GM19397 (cell line): ENCODE data around the gene FZD7.

Experiments
- ATAC-seq: cut with Tn5 transposase; IDR thresholded peaks from one replicate; pipeline ENCODE4 v1.9.1; 2021; ENCODE audit warnings: mild to moderate bottlenecking, moderate library complexity; ENCODE audit not compliant: unreplicated experiment

Gene FZD7

DNA sequence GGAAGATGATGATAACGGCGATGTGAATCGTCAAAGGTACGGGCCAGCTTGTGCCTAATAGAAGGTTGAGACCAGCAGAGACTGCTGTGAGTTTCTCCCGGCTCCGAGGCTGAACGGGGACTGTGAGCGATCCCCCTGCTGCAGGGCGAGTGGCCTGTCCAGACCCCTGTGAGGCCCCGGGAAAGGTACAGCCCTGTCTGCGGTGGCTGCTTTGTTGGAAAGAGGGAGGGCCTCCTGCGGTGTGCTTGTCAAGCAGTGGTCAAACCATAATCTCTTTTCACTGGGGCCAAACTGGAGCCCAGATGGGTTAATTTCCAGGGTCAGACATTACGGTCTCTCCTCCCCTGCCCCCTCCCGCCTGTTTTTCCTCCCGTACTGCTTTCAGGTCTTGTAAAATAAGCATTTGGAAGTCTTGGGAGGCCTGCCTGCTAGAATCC lies 3.0 kb downstream of the FZD7 start:
- ATAC-seq, result no peak

- no peak for ATAC-seq
Observed at GRCh38 chr2:202037086-202037485, 3.4 kb downstream of the FZD7 start.

DNA sequence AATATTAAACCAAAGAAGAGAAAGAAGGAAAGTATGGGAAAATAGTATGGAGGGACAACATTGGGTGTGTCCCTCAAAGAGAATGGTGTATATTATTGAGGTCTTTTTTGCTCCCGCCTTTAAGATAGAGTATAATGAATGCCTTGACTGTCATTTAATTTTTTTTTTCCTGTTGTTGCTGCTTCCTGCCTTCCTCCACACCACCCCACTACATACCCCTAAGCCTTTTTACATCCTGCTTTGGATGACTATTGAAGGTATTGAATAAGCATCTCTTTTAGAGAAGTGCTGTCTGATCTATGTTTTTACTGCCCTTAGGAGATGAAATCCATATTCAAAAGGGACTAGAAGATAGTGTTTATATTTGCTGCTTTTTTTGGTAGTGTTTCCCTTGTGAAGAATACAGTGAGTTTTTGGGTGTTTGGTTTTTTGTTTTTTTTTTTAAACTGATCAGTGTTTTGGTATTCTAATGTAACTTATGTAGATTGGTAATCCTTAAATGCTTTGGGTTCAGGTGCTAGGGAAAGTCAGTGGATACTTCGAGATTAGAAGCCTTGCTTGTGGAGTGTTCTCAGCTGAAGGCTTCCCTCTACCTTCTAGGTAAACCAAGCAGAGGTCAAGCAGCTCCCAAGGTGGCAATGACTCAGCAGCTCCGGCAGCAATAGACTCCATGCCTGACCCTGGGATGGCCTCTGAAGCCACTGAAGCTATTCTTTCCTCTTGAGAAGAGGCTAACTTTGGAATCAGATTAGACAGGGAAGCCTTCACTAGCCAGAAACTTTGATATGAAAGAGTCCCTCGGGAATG lies 5.0 kb downstream of the FZD7 start:
- no peak for ATAC-seq

DNA sequence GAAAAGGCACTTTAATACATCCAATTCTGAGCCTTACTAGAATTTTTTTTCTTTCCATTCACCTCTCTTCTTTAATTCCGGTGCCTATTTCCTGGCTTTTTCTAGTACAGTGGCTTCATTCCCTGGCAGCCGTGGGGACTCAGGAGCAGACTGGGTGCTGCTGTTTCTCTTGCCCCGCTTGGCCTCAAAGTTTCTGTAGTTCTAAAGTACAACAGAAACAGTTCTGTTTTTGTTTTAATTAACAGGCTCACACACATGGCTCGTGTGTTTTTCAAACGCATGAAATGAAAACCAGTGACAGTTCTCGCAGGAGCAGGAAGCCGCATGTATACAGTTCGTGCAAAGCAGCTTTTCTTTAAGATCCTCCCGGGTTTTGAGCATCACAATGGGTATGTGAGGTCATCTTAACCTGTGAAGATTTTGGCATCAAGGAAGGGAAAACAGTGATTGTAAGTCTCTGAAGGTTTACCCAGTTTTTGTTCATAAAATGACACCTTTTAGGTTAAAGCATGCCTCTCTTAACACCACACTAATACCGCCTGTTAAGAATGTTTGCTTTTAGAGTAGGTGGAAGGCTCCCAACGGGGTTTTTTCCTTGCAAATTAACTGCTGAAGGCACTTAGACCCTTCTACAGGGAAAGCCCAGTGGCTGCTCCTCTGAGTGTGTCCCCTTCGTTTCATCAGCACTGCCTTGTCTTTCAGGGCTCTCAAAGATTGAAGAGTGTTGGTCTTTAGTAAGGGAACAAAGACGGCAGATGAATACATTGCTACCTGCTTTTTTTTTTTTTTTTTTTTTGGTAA lies 5.8 kb downstream of the FZD7 start:
- no peak for ATAC-seq

- no peak for ATAC-seq
Observed at GRCh38 chr2:202040079-202040844, 6.6 kb downstream of the FZD7 start.

DNA sequence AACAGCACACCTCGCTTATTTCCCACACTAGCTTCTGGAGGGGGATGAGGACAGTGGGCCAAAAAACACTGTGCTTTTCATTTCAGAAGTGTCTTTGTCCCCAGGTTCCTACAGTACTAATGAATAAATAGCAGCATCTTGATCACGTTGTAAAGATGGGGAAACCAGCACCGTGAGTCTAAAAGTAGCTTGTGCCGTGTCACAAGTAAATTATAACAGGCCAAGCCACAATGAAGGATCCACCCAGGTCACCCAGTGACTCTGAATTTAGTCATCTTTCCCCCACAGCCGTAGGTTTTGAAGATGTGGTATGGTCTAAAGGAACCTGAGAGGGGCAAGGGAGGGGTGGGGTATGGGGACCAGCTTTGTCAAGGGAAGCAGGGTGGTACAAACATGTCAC lies 8.8 kb downstream of the FZD7 start:
- no peak for ATAC-seq

GRCh38 chr2:202043475-202043874 lies 9.8 kb downstream of the FZD7 start:
- no peak for ATAC-seq

- ATAC-seq, result no peak
Observed at GRCh38 chr2:202044777-202045176, 11.1 kb downstream of the FZD7 start.

DNA sequence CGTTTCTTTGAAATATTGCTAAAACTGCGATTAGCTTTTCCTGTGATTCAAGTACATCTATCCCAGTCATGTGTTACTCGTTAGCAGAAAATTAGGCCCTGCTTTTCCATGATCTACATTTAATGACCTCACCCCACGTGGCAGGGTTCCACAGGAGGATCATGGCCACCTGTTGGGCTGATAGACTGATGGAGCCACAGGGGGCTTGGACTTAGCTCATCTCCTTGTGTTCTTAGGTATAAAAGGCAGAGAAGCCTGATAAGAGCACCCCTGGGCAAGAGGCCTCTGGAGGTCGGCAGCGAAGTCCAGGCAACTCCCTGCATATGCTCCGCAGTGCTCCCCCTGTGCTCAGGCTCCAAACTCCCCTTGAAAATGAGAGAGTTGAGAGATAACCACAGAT lies 12.9 kb downstream of the FZD7 start:
- ATAC-seq, result no peak

GRCh38 chr2:202049092-202049728 lies 15.6 kb downstream of the FZD7 start:
- no peak for ATAC-seq

DNA sequence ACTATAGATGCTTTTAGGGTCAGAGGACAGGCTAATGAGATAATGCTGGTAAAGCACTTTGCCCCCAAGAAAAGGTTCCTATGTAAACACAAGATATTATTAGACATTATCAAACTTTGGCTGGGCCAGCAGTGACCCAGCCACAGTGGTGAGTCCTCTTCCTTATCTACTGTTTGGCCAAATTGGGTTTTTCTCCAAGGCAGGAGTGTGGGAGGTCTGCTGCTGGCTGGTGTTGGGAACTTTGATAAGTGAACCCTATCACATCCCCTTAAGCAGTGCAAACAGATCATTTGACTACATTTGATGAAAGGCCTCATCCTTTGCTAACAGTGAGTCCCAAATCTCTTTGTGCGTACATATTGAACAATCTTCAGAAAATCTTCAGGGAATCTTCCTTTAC lies 16.2 kb downstream of the FZD7 start:
- ATAC-seq, result no peak

DNA sequence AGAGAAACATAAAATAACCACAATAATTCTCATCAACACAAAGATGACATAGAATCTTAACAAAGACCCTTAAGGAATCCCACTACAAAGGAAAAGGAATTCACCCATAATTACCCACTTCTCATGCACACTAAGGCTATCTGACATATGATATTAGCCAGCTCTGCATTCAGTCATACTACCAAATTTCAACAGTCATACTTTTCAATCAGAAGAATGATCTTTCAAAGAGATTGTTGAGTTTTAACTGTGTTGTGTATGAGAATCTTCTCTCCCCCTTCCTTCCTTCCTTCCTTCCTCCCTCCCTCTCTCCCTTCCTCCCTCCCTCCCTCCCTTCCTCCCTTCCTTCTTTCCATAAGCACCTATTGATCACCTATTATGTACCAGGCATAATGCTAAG lies 17.0 kb downstream of the FZD7 start:
- no peak for ATAC-seq

GRCh38 chr2:202051499-202052161 lies 18.0 kb downstream of the FZD7 start:
- ATAC-seq, result no peak

- no peak for ATAC-seq
Observed at GRCh38 chr2:202052235-202052634, 18.6 kb downstream of the FZD7 start.

GRCh38 chr2:202054679-202055078 lies 21.0 kb downstream of the FZD7 start:
- ATAC-seq, result no peak

DNA sequence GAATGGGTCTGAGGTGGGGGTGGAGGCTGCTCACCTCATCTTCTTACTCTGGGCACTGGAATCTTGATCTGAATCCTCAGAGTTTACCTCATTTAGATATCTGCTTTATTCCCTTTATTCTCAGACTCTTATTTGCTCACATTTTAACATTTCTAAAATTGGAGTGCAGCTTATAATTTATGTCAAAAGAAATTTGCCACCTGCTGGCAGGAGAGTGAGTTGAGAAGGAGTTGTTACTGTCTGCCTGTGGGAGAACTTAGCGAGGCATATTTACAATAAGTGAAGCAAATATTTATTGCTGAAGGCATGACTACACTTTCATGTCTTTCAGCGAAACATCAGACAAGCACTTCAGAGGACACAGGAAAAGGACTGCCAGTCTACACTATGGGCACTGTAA lies 23.0 kb downstream of the FZD7 start:
- ATAC-seq, result no peak

DNA sequence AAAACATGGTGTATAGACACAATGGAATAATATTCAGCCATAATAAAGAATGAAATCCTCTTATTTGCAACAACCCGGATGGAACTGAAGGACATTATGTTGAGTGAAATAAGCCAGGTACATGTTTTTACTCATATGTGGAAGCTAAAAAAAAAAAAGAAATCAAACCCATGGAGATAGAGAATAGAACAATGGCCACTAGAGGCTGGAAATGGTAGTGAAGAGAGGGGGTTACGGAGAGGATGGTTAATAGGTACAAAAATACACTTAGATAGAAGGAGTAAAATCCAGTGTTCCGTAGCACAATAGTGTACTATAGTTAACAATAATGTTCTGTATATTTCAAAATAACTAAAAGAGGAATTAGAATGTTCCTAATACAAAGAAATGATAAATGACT lies 26.6 kb downstream of the FZD7 start:
- ATAC-seq, result no peak

GRCh38 chr2:202061695-202062094 lies 28.0 kb downstream of the FZD7 start:
- no peak for ATAC-seq

- ATAC-seq, result no peak
Observed at GRCh38 chr2:202064171-202064880, 30.7 kb downstream of the FZD7 start.

- no peak for ATAC-seq
Observed at GRCh38 chr2:202064881-202065230, 31.2 kb downstream of the FZD7 start.
